ENCODE data around the gene CCDC112.

GRCh38 chr5:115260248-115260647 is 36.2 kb downstream of the CCDC112 start:
- TF ChIP-seq EZH2 (IDR thresholded peaks at IDR 0.05; ENCODE audit: insufficient read depth, low read length) (no peak), CTCF (IDR thresholded peaks at IDR 0.05; ENCODE audit: insufficient read depth, low read depth, low read length) (no peak)

Measured in astrocyte (in vitro differentiated cells and primary cell).